Tibial nerve (tissue), 4 donors: Measurements from ENCODE around the gene RXRB.

Experiments used
- CTCF ChIP-seq, 5 experiments: fragments of 200-600 bp in 3 of 5; fragments of 450-650 bp in 2 of 5; sonication (generic) in 3 of 5; IDR thresholded peaks; one replicate each; pipeline ENCODE4 v1.5.1; 2016 to 2019; ENCODE audit warnings: antibody characterized with exemption in 5 of 5, mild to moderate bottlenecking in 3 of 5, moderate library complexity in 2 of 5
- EP300 ChIP-seq, 2 donors: sonication (generic); formaldehyde crosslinking; IDR thresholded peaks; one replicate each; pipeline ENCODE4 v1.6.1; 2017; ENCODE audit warnings: antibody characterized with exemption in 2 of 2, mild to moderate bottlenecking in 1 of 2
- POLR2A ChIP-seq, 2 donors: fragments of 450-650 bp; IDR thresholded peaks; one replicate each; pipeline ENCODE4 v1.6.1; 2017; ENCODE audit warnings: antibody characterized with exemption in 2 of 2, mild to moderate bottlenecking in 2 of 2, moderate library complexity in 2 of 2

- TF ChIP-seq CTCF (IDR thresholded peaks at IDR 0.05) (no peak), POLR2A (IDR thresholded peaks at IDR 0.05) (no peak), EP300 (IDR thresholded peaks at IDR 0.05) (no peak)
Observed at GRCh38 chr6:33190504-33191107, 9.9 kb downstream of the RXRB start.
